Astrocyte (in vitro differentiated cells and primary cell): ENCODE results near the gene OGFOD2. TPM values are rescaled to one million over a fixed set of nuclear protein-coding genes. Genes with fewer than 3 reads are reported as not detected.

ENCODE experiments used
- DNase-seq: peaks from one replicate; pipeline ENCODE4 v3.0.0-alpha.2; 2010; ENCODE audit warnings: low read depth
- FAIRE-seq: peaks from 2 replicates; lab custom pipeline; 2011; peaks lifted over from hg19 to GRCh38; lab: Jason Lieb, UNC
- H2AFZ ChIP-seq: 2 replicates; pipeline ENCODE4 v1.6.0; 2012; ENCODE audit warnings: low read depth, low read length, inconsistent platforms
- H3K27ac ChIP-seq: 2 replicates; pipeline ENCODE4 v1.5.1; 2011; ENCODE audit warnings: low read depth, low read length, inconsistent platforms
- H3K27me3 ChIP-seq: 2 replicates; pipeline ENCODE4 v1.6.0; 2011; ENCODE audit warnings: low read length, inconsistent platforms; ENCODE audit not compliant: insufficient read depth
- H3K36me3 ChIP-seq: 2 replicates; pipeline ENCODE4 v1.5.1; 2011; ENCODE audit warnings: low read length, inconsistent platforms; ENCODE audit not compliant: insufficient read depth
- H3K4me1 ChIP-seq: 2 replicates; pipeline ENCODE4 v1.5.1; 2011; ENCODE audit warnings: low read length, inconsistent platforms; ENCODE audit not compliant: insufficient read depth
- H3K4me2 ChIP-seq: 2 replicates; pipeline ENCODE4 v1.6.0; 2012; ENCODE audit warnings: low read length, inconsistent platforms
- H3K4me3 ChIP-seq: 2 replicates; pipeline ENCODE4 v1.5.1; 2011; ENCODE audit warnings: low read depth, mild to moderate bottlenecking, low read length, inconsistent platforms; ENCODE audit not compliant: insufficient read depth
- H3K79me2 ChIP-seq: 2 replicates; pipeline ENCODE4 v1.6.0; 2012; ENCODE audit warnings: mild to moderate bottlenecking, low read length, inconsistent platforms; ENCODE audit not compliant: insufficient read depth
- H3K9ac ChIP-seq: 2 replicates; pipeline ENCODE4 v1.6.0; 2012; ENCODE audit warnings: mild to moderate bottlenecking, low read length, inconsistent platforms
- H3K9me3 ChIP-seq: 2 replicates; pipeline ENCODE4 v1.5.1; 2012; ENCODE audit warnings: low read depth, mild to moderate bottlenecking, low read length, inconsistent platforms; ENCODE audit not compliant: insufficient read depth
- H4K20me1 ChIP-seq: 2 replicates; pipeline ENCODE4 v1.6.0; 2012; ENCODE audit warnings: low read length, inconsistent platforms; ENCODE audit not compliant: insufficient read depth
- H3K27ac Mint-ChIP-seq: one replicate; pipeline ENCODE4 v1.8.0; 2021; ENCODE audit warnings: mild to moderate bottlenecking, mixed read lengths; ENCODE audit not compliant: unreplicated experiment
- H3K27me3 Mint-ChIP-seq: one replicate; pipeline ENCODE4 v1.8.0; 2021; ENCODE audit warnings: low read depth, mixed read lengths; ENCODE audit not compliant: unreplicated experiment
- H3K36me3 Mint-ChIP-seq: one replicate; pipeline ENCODE4 v1.8.0; 2021; ENCODE audit warnings: low read depth, mixed read lengths; ENCODE audit not compliant: unreplicated experiment
- H3K4me1 Mint-ChIP-seq: one replicate; pipeline ENCODE4 v1.8.0; 2021; ENCODE audit warnings: low read depth, mixed read lengths; ENCODE audit not compliant: unreplicated experiment
- H3K4me3 Mint-ChIP-seq: one replicate; pipeline ENCODE4 v1.8.0; 2021; ENCODE audit warnings: mild to moderate bottlenecking, moderate library complexity, mixed read lengths; ENCODE audit not compliant: unreplicated experiment
- H3K9me3 Mint-ChIP-seq: one replicate; pipeline ENCODE4 v1.8.0; 2021; ENCODE audit warnings: mild to moderate bottlenecking, mixed read lengths; ENCODE audit not compliant: unreplicated experiment
- CTCF ChIP-seq: IDR thresholded peaks from 2 replicates; pipeline ENCODE4 v1.5.1; 2011; ENCODE audit warnings: low read depth, mild to moderate bottlenecking, inconsistent platforms, low read length, moderate library complexity; ENCODE audit not compliant: insufficient read depth
- EZH2 ChIP-seq: IDR thresholded peaks from 2 replicates; pipeline ENCODE4 v1.6.1; 2012; ENCODE audit warnings: mild to moderate bottlenecking, low read length, inconsistent platforms; ENCODE audit not compliant: insufficient read depth
- total RNA-seq: library from RNA; stranded (reverse); gene quantifications from 2 replicates; pipeline ENCODE4 v1.2.1, GENCODE V29; 2021

Gene OGFOD2
- total RNA-seq, 1 donor from 2014 or later = 13.3 TPM

- FAIRE-seq = no peak
- no peak for DNase-seq
- Mint-ChIP-seq H3K4me1 (peaks cover 2% of the 10 kb centered on the region), H3K4me3 (no peak overlapping the region), H3K9me3 (no peaks in the 10 kb centered on the region), H3K27me3 (no peaks in the 10 kb centered on the region), H3K27ac (no peak overlapping the region), H3K36me3 (no peaks in the 10 kb centered on the region)
- Histone ChIP-seq H3K4me2 (no peak overlapping the region), H3K27ac (no peak overlapping the region), H4K20me1 (peaks cover 19% of the 10 kb centered on the region), H3K9ac (no peak overlapping the region), H3K4me1 (peaks cover 23% of the 10 kb centered on the region), H3K36me3 (no peaks in the 10 kb centered on the region), H3K79me2 (no peaks in the 10 kb centered on the region), H2AFZ (no peak overlapping the region), H3K4me3 (no peak overlapping the region), H3K27me3 (no peaks in the 10 kb centered on the region), H3K9me3 (no peaks in the 10 kb centered on the region)
- TF ChIP-seq EZH2 = no peak
- TF ChIP-seq CTCF = no peak
These were observed 6.9 kb upstream of the OGFOD2 start for GRCh38 chr12:122968104-122968503.

GRCh38 chr12:122969676-122970075 is 5.4 kb upstream of the OGFOD2 start:
- Histone ChIP-seq H3K27me3 (no peaks in the 10 kb centered on the region), H3K4me2 (no peak overlapping the region), H3K36me3 (no peaks in the 10 kb centered on the region), H3K9me3 (no peaks in the 10 kb centered on the region), H3K4me3 (no peak overlapping the region), H2AFZ (no peak overlapping the region), H3K27ac (no peak overlapping the region), H4K20me1 (peaks cover 4% of the 10 kb centered on the region), H3K9ac (no peak overlapping the region), H3K79me2 (no peaks in the 10 kb centered on the region), H3K4me1 (peaks cover 16% of the 10 kb centered on the region)
- DNase-seq (no peak), FAIRE-seq (no peak)
- TF ChIP-seq CTCF = no peak
- TF ChIP-seq EZH2 = no peak
- no peaks in the 10 kb centered on the region for H3K36me3 Mint-ChIP-seq
- no peaks in the 10 kb centered on the region for H3K4me1 Mint-ChIP-seq
- no peak overlapping the region for H3K27ac Mint-ChIP-seq
- no peaks in the 10 kb centered on the region for H3K9me3 Mint-ChIP-seq
- no peak overlapping the region for H3K4me3 Mint-ChIP-seq
- no peaks in the 10 kb centered on the region for H3K27me3 Mint-ChIP-seq

GRCh38 chr12:122974274-122974891 is 661 bp upstream of the OGFOD2 start:
- Histone ChIP-seq H3K4me2 (peak overlapping the region; percentile 97), H3K27ac (peak overlapping the region; percentile 96), H3K36me3 (no peaks in the 10 kb centered on the region), H3K4me3 (peak overlapping the region; percentile 85), H2AFZ (peak overlapping the region; percentile 89), H4K20me1 (no peaks in the 10 kb centered on the region), H3K27me3 (no peaks in the 10 kb centered on the region), H3K4me1 (peaks cover 18% of the 10 kb centered on the region), H3K9ac (peak overlapping the region; percentile 96), H3K9me3 (no peaks in the 10 kb centered on the region), H3K79me2 (peaks cover 43% of the 10 kb centered on the region)
- TF ChIP-seq EZH2 (no peak), CTCF (no peak)
- H3K27me3 Mint-ChIP-seq = no peaks in the 10 kb centered on the region
- peak overlapping the region; percentile 97 for H3K4me3 Mint-ChIP-seq
- H3K4me1 Mint-ChIP-seq = peaks cover 4% of the 10 kb centered on the region
- peak overlapping the region; percentile 97 for H3K27ac Mint-ChIP-seq
- no peaks in the 10 kb centered on the region for H3K9me3 Mint-ChIP-seq
- DNase-seq = peak; percentile 97
- H3K36me3 Mint-ChIP-seq = no peaks in the 10 kb centered on the region
- no peak for FAIRE-seq
